Measurements from ENCODE around the gene TMEM175.

TMEM175 gene

GRCh38 chr4:909131-909571 lies 23.1 kb upstream of the TMEM175 start:
- Histone ChIP-seq H3K4me1 (ENCODE audit: control insufficient read depth, insufficient read depth, low read length) (no peaks in the 10 kb centered on the region), H3K9ac (ENCODE audit: low read length in 2 of 2) (no peak overlapping the region), H3K36me3 (ENCODE audit: control insufficient read depth in 2 of 2, insufficient read depth in 2 of 2, low read length in 2 of 2) (peaks cover 3 to 17% of the 10 kb centered on the region in 2 donors), H3K27ac (ENCODE audit: low read length) (no peak overlapping the region), H3K27me3 (ENCODE audit: control insufficient read depth in 1 of 2, insufficient read depth in 2 of 2, low read length in 2 of 2) (no peaks in the 10 kb centered on the region), H3K4me3 (ENCODE audit: low read length in 2 of 2) (no peak overlapping the region), H3K9me3 (ENCODE audit: control insufficient read depth in 2 of 2, low read length in 2 of 2) (no peaks in the 10 kb centered on the region)

GRCh38 chr4:909821-910220 lies 22.4 kb upstream of the TMEM175 start:
- peaks cover 3 to 17% of the 10 kb centered on the region in 2 donors for H3K36me3 ChIP-seq (ENCODE audit: control insufficient read depth in 2 of 2, insufficient read depth in 2 of 2, low read length in 2 of 2)
- no peaks in the 10 kb centered on the region for H3K4me1 ChIP-seq (ENCODE audit: control insufficient read depth, insufficient read depth, low read length)
- H3K9ac ChIP-seq (ENCODE audit: low read length in 2 of 2) = no peak overlapping the region
- H3K27me3 ChIP-seq (ENCODE audit: control insufficient read depth in 1 of 2, insufficient read depth in 2 of 2, low read length in 2 of 2) = no peaks in the 10 kb centered on the region
- no peaks in the 10 kb centered on the region for H3K9me3 ChIP-seq (ENCODE audit: control insufficient read depth in 2 of 2, low read length in 2 of 2)
- no peak overlapping the region for H3K4me3 ChIP-seq (ENCODE audit: low read length in 2 of 2)
- H3K27ac ChIP-seq (ENCODE audit: low read length) = no peak overlapping the region

DNA sequence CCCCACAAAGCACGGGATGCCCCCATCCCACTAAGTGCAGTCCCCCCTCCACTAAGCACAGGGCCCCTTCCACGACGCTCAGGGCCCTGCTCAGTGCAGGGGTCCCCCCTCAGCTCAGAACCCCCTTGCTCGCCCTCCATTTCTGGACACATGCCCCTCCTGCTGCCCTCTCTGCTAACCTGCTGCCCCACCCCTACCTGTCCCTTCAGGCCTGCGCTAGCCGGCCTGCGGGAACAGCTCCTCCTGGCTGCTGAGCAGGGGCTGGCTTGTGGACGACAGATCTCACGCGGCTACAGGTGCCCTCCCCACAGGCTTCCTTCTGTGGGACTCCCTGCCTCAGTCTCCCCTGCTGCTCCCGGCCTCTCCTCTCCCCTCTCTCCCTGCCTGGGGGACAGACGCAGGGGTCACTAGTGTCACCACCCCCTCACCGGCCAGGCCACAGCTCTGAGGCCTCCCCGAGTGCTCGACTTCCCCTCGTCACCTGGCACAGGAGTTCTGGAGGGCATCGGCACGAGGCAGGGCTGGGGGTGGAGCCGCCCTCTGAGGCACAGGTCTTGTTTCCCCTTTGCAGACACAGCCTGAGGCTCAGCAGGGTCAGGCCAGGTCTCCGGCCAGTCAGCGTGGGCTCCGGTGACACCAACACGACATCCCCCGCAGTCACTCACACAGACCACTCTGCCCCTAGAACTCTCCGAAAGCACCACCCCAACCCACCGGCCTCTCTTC lies 21.7 kb upstream of the TMEM175 start:
- Histone ChIP-seq H3K27ac (ENCODE audit: low read length) (no peak overlapping the region), H3K9me3 (ENCODE audit: control insufficient read depth in 2 of 2, low read length in 2 of 2) (no peaks in the 10 kb centered on the region), H3K4me1 (ENCODE audit: control insufficient read depth, insufficient read depth, low read length) (no peaks in the 10 kb centered on the region), H3K4me3 (ENCODE audit: low read length in 2 of 2) (no peak overlapping the region), H3K36me3 (ENCODE audit: control insufficient read depth in 2 of 2, insufficient read depth in 2 of 2, low read length in 2 of 2) (peaks cover 3 to 17% of the 10 kb centered on the region in 2 donors), H3K27me3 (ENCODE audit: control insufficient read depth in 1 of 2, insufficient read depth in 2 of 2, low read length in 2 of 2) (no peaks in the 10 kb centered on the region), H3K9ac (ENCODE audit: low read length in 2 of 2) (no peak overlapping the region)

DNA sequence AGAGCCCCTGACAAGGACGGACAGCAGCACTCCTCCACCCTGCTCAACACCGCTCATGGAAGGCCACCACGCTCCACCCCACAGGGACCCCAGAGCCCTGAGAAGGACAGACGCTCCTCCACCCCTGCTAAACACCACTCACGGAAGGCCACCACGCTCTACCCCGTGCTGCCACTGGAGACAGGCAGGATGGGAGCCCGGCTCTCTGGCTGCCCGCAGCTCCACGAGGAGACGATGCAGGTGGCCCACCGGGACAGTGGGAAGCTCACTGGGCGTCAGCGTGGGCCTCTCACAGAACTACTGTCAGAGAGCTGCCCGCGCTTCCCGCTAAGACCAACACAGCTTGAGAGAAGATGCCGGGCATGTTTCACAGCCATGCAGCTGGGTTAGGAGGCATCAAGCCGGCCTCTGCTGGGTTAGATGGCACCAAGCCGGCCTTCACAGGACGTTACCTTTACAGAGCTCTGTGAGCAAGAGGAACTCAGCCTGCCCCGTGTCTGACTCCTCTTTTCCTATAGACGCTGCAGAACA lies 21.0 kb upstream of the TMEM175 start:
- H3K9me3 ChIP-seq (ENCODE audit: control insufficient read depth in 2 of 2, low read length in 2 of 2) = no peaks in the 10 kb centered on the region
- peaks cover 3 to 16% of the 10 kb centered on the region in 2 donors for H3K36me3 ChIP-seq (ENCODE audit: control insufficient read depth in 2 of 2, insufficient read depth in 2 of 2, low read length in 2 of 2)
- H3K27me3 ChIP-seq (ENCODE audit: control insufficient read depth in 1 of 2, insufficient read depth in 2 of 2, low read length in 2 of 2) = no peaks in the 10 kb centered on the region
- no peak overlapping the region for H3K4me3 ChIP-seq (ENCODE audit: low read length in 2 of 2)
- H3K9ac ChIP-seq (ENCODE audit: low read length in 2 of 2) = no peak overlapping the region
- H3K4me1 ChIP-seq (ENCODE audit: control insufficient read depth, insufficient read depth, low read length) = no peaks in the 10 kb centered on the region
- H3K27ac ChIP-seq (ENCODE audit: low read length) = no peak overlapping the region

DNA sequence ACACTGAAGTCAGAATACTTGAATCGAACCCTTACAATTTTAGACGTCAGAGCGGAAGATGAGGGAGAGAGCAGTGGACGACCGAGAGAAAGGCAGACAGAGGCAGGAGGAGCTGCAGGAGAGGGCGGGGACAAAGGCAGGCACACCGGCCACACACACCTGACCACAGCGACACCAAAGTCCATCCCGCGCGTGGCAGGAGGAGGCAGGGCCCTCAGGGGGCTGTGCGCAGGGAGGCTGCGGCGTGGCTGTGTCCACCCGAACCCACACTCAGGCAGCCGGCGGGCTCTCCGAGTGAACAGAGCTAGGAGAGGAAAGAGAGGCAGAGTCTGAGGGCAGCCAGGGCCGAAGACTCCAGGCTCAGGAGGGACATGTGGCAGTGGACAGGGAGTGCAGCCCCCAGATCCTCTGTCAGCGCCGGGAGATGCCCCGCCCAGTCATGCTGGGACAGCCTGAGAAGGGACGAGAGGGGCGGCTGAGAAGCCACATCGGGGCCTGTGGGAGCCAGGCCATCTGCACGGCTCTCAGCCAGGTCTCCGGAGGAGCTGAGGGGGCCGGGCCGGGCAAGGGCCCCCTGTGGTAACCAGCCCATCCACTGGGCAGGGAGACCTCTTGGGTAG lies 20.3 kb upstream of the TMEM175 start:
- Histone ChIP-seq H3K9ac (ENCODE audit: low read length in 2 of 2) (no peak overlapping the region), H3K27ac (ENCODE audit: low read length) (no peak overlapping the region), H3K36me3 (ENCODE audit: control insufficient read depth in 2 of 2, insufficient read depth in 2 of 2, low read length in 2 of 2) (peaks cover 3 to 15% of the 10 kb centered on the region in 2 donors), H3K9me3 (ENCODE audit: control insufficient read depth in 2 of 2, low read length in 2 of 2) (no peaks in the 10 kb centered on the region), H3K27me3 (ENCODE audit: control insufficient read depth in 1 of 2, insufficient read depth in 2 of 2, low read length in 2 of 2) (no peaks in the 10 kb centered on the region), H3K4me3 (ENCODE audit: low read length in 2 of 2) (no peak overlapping the region), H3K4me1 (ENCODE audit: control insufficient read depth, insufficient read depth, low read length) (no peaks in the 10 kb centered on the region)

GRCh38 chr4:912548-913279 lies 19.5 kb upstream of the TMEM175 start:
- Histone ChIP-seq H3K36me3 (ENCODE audit: control insufficient read depth in 2 of 2, insufficient read depth in 2 of 2, low read length in 2 of 2) (peaks cover 3 to 15% of the 10 kb centered on the region in 2 donors), H3K27me3 (ENCODE audit: control insufficient read depth in 1 of 2, insufficient read depth in 2 of 2, low read length in 2 of 2) (no peaks in the 10 kb centered on the region), H3K4me3 (ENCODE audit: low read length in 2 of 2) (no peak overlapping the region), H3K9ac (ENCODE audit: low read length in 2 of 2) (no peak overlapping the region), H3K9me3 (ENCODE audit: control insufficient read depth in 2 of 2, low read length in 2 of 2) (no peaks in the 10 kb centered on the region), H3K4me1 (ENCODE audit: control insufficient read depth, insufficient read depth, low read length) (no peaks in the 10 kb centered on the region), H3K27ac (ENCODE audit: low read length) (no peak overlapping the region)

DNA sequence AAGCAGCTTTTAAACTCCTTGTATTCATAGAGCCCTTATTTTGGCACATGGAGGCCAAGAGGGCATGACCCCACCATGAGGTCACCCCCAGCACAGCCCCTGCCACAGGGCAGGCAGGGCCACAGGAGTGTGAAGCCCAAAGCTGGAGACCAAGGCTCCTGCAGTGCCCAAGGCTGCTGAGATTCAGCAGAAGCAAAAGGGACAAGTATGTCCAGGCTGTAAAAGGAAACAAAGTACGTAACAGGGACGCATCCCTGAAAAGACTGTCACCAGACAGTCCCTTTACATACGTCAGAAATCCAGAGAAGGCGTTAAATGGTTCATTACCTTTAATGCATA lies 19.0 kb upstream of the TMEM175 start:
- no peaks in the 10 kb centered on the region for H3K9me3 ChIP-seq (ENCODE audit: control insufficient read depth in 2 of 2, low read length in 2 of 2)
- H3K4me1 ChIP-seq (ENCODE audit: control insufficient read depth, insufficient read depth, low read length) = no peaks in the 10 kb centered on the region

DNA sequence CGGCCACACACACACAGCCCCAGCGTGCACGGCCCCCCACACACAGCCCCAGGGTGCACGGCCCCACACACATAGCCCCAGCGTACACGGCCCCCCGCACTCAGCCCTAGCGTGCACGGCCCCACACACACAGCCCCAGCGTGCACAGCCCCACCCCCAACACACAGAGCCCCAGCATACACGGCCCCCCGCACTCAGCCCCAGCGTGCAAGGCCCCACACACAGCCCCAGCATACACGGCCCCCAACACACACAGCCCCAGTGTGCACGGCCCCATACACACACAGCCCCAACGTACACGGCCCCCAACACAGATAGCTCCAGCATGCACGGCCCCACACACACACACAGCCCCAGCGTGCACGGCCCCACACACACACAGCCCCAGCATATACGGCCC lies 17.7 kb upstream of the TMEM175 start:
- Histone ChIP-seq H3K27ac (ENCODE audit: low read length) (no peak overlapping the region), H3K36me3 (ENCODE audit: control insufficient read depth in 2 of 2, insufficient read depth in 2 of 2, low read length in 2 of 2) (peaks cover 3 to 12% of the 10 kb centered on the region in 2 donors), H3K27me3 (ENCODE audit: control insufficient read depth in 1 of 2, insufficient read depth in 2 of 2, low read length in 2 of 2) (no peaks in the 10 kb centered on the region), H3K9me3 (ENCODE audit: control insufficient read depth in 2 of 2, low read length in 2 of 2) (no peaks in the 10 kb centered on the region), H3K4me3 (ENCODE audit: low read length in 2 of 2) (no peak overlapping the region), H3K9ac (ENCODE audit: low read length in 2 of 2) (no peak overlapping the region), H3K4me1 (ENCODE audit: control insufficient read depth, insufficient read depth, low read length) (no peaks in the 10 kb centered on the region)

More for the DNA sequence above, 19.0 kb upstream of the TMEM175 start:
- no peak overlapping the region for H3K4me3 ChIP-seq (ENCODE audit: low read length in 2 of 2)
- H3K27ac ChIP-seq (ENCODE audit: low read length) = no peak overlapping the region
- no peak overlapping the region for H3K9ac ChIP-seq (ENCODE audit: low read length in 2 of 2)
- H3K27me3 ChIP-seq (ENCODE audit: control insufficient read depth in 1 of 2, insufficient read depth in 2 of 2, low read length in 2 of 2) = no peaks in the 10 kb centered on the region
- H3K36me3 ChIP-seq (ENCODE audit: control insufficient read depth in 2 of 2, insufficient read depth in 2 of 2, low read length in 2 of 2) = peaks cover 3 to 15% of the 10 kb centered on the region in 2 donors

GRCh38 chr4:915041-915474 lies 17.2 kb upstream of the TMEM175 start:
- Histone ChIP-seq H3K9ac (ENCODE audit: low read length in 2 of 2) (no peak overlapping the region), H3K4me1 (ENCODE audit: control insufficient read depth, insufficient read depth, low read length) (no peaks in the 10 kb centered on the region), H3K27me3 (ENCODE audit: control insufficient read depth in 1 of 2, insufficient read depth in 2 of 2, low read length in 2 of 2) (no peaks in the 10 kb centered on the region), H3K27ac (ENCODE audit: low read length) (no peak overlapping the region), H3K36me3 (ENCODE audit: control insufficient read depth in 2 of 2, insufficient read depth in 2 of 2, low read length in 2 of 2) (peaks cover 3 to 12% of the 10 kb centered on the region in 2 donors), H3K4me3 (ENCODE audit: low read length in 2 of 2) (no peak overlapping the region), H3K9me3 (ENCODE audit: control insufficient read depth in 2 of 2, low read length in 2 of 2) (no peaks in the 10 kb centered on the region)

DNA sequence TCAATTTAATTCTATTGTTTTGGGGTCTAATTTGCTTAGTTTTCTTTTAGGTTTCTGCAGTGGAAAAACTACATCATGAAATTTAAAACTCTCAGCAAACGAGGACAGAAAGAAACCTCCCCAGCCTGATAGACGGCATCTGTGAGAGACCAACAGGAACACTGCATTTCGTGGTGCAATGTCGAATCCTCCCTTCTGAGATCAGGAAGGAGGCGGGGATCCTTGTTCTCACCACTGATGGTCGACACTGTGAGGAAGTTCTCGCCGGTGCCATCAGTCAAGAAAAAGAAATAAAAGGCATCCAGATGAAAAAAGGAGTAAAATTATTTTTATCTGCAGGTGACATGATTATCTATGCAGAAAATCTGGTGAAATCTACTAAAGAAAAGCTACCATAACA lies 16.7 kb upstream of the TMEM175 start:
- Histone ChIP-seq H3K9ac (ENCODE audit: low read length in 2 of 2) (no peak overlapping the region), H3K4me1 (ENCODE audit: control insufficient read depth, insufficient read depth, low read length) (no peaks in the 10 kb centered on the region), H3K9me3 (ENCODE audit: control insufficient read depth in 2 of 2, low read length in 2 of 2) (no peaks in the 10 kb centered on the region), H3K36me3 (ENCODE audit: control insufficient read depth in 2 of 2, insufficient read depth in 2 of 2, low read length in 2 of 2) (peaks cover 3 to 12% of the 10 kb centered on the region in 2 donors), H3K4me3 (ENCODE audit: low read length in 2 of 2) (no peak overlapping the region), H3K27me3 (ENCODE audit: control insufficient read depth in 1 of 2, insufficient read depth in 2 of 2, low read length in 2 of 2) (no peaks in the 10 kb centered on the region), H3K27ac (ENCODE audit: low read length) (no peak overlapping the region)
